ENCODE results near the gene SDHA. TPM values are rescaled to one million over a fixed set of nuclear protein-coding genes. Genes with fewer than 3 reads are reported as not detected.

Gene SDHA
- total and polyA plus RNA-seq, 9 of the 15 experiments (the other 6 are each of a cell fraction or from before 2014, with no cell fraction given): 82.9 to 191 (median 130) TPM

DNA sequence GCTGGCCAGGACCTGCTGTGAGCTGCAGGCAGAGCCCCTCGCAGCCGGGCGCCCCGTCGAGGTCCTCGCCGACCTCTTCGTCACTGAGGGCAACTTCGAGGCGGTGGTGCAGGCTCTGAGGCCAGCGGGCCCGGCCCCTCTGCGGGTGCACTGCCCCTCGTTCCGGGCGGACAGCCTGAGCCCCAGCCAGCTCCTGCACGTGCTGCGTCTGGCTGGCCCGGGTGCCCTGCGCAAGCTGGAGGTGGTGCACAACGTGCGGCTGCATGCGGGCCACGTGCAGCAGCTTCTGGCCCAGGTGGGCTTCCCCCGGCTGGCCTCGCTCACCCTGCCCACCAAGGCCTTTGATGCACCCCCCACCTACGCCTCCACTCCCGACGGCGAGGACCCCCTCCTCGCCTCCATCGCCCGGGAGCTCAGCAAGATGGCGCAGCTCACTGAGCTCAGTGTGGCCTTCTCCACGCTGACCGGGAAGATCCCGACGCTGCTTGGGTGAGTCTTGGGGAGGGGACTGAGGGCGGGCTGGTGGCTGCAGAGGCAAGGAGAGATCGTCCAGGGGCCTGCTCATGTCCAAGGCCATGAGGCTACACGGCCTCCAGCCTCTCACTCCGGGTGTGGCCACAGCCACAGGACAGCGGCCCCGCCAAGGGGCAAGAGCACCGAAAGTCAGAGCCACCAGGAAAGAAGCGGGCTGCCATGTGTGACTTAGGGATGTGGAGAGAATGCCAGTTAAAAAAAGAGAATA is 26.0 kb upstream of the SDHA start:
- H2AFZ ChIP-seq (ENCODE audit: low read depth, low read length): no peak overlapping the region
- no TSS peak for BruUV-seq (replicated peaks)
- POLR2A ChIA-PET: interaction anchor here (2.0 kb wide), 1 partner anchor 8 kb away, joined by 5 read pairs; no protein-coding TSS in a partner anchor
- no peaks in the 10 kb centered on the region for H3K9me3 ChIP-seq (replicated peaks; ENCODE audit: control insufficient read depth, insufficient read depth, low read depth, low read length)
- no peaks in the 10 kb centered on the region for H3K36me3 ChIP-seq (ENCODE audit: control insufficient read depth, insufficient read depth, low read length)
- H3K4me3 ChIP-seq: no peak overlapping the region
- H3K9ac ChIP-seq (ENCODE audit: insufficient read depth in 1 of 2, low read depth in 2 of 2, low read length in 2 of 2): no peak overlapping the region
- in situ Hi-C loops (cut with MboI) (no loop called here), intact Hi-C loops (cut with micrococcal nuclease) (no loop called here)
- DNase-seq (ENCODE audit: extremely low read depth in 1 of 4, low spot score in 3 of 4) (no peak), ATAC-seq (no peak), FAIRE-seq (no peak)
- no peak for TF ChIP-seq ZBTB8A (IDR thresholded peaks at IDR 0.05; ENCODE audit: partially characterized antibody)
- TF ChIP-seq PCBP2 (IDR thresholded peaks at IDR 0.05; ENCODE audit: low read depth, low read length, poor library complexity, severe bottlenecking): no peak
- TF ChIP-seq POU5F1 (IDR thresholded peaks at IDR 0.05; ENCODE audit: borderline replicate concordance, low read depth, low read length, partially characterized antibody): no peak
- no peak for TF ChIP-seq CXXC5 (CRISPR knock-in tag; IDR thresholded peaks at IDR 0.05)
- TF ChIP-seq, protein P1, sequence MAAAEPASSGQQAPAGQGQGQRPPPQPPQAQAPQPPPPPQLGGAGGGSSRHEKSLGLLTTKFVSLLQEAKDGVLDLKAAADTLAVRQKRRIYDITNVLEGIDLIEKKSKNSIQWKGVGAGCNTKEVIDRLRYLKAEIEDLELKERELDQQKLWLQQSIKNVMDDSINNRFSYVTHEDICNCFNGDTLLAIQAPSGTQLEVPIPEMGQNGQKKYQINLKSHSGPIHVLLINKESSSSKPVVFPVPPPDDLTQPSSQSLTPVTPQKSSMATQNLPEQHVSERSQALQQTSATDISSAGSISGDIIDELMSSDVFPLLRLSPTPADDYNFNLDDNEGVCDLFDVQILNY (CRISPR knock-in tag; IDR thresholded peaks at IDR 0.05): no peak
- CTCF ChIA-PET (ENCODE audit: low intra/inter-chr PET ratio): no interaction called here
- WGBS (ENCODE audit: insufficient coverage, low coverage, missing lambda C conversion rate): 25% methylated on average over 41 of the region's 46 CpGs
- H3K4me1 ChIP-seq (replicated peaks in 1 of 2; ENCODE audit: control insufficient read depth in 2 of 2, insufficient read depth in 2 of 2, low read length in 2 of 2): peaks cover 0 to 66% of the 10 kb centered on the region in 2 experiments; a peak in 2 of 5 replicates
- H3K27me3 ChIP-seq (ENCODE audit: control insufficient read depth in 2 of 2, insufficient read depth in 2 of 2, low read length in 2 of 2): peaks cover 29 to 73% of the 10 kb centered on the region in 2 experiments; a peak in 4 of 5 replicates
- H3K27ac ChIP-seq (ENCODE audit: extremely low read depth, low read depth, low read length): no peak overlapping the region
- H3K79me2 ChIP-seq (ENCODE audit: control insufficient read depth, insufficient read depth, low read length): no peaks in the 10 kb centered on the region
- H3K4me2 ChIP-seq (ENCODE audit: insufficient read depth, low read length): no peak overlapping the region
- H3K9me1 ChIP-seq (ENCODE audit: control insufficient read depth, insufficient read depth, low read length): no peaks in the 10 kb centered on the region
- peaks cover 32% of the 10 kb centered on the region for H4K20me1 ChIP-seq (replicated peaks; ENCODE audit: control insufficient read depth, insufficient read depth, low read length)

Data from K562 (cell line).